RWPE1 (cell line): ENCODE measurements around the gene ZNF837.
A peak's percentile ranks its signal among the peaks of the same experiment; 100 is the strongest.
"Not testable (repeated sequence)": the region's sequence is repeated elsewhere in the genome, so short reads cannot be mapped to it uniquely, and the experiment has no call there.

Experiments used
- CTCF ChIA-PET: fragments of 350-600 bp; sonication (Branson Sonifier 250); formaldehyde crosslinking; extraction: SDS; loops from one replicate; lab custom pipeline; 2021; lab: Yijun Ruan, JAX
- POLR2A ChIA-PET: fragments of 400-600 bp; formaldehyde crosslinking; extraction: SDS; loops from one replicate; lab custom pipeline; 2020; ENCODE audit warnings: antibody characterized with exemption; ENCODE audit not compliant: low non-redundant PET; lab: Yijun Ruan, JAX
- DNase-seq: peaks from one replicate; pipeline ENCODE4 v3.0.0; 2012; ENCODE audit warnings: low spot score
- H3K27ac ChIP-seq: fragments of 450-650 bp; 2 replicates; pipeline ENCODE4 v1.5.1; 2017
- TF ChIP-seq, protein P1 (sequence below): fragments of 450-650 bp; conservative IDR thresholded peaks from 2 replicates; pipeline ENCODE4 v1.5.1; 2017; ENCODE audit warnings: low read depth, mild to moderate bottlenecking

ZNF837 gene

GRCh38 chr19:58385313-58385890, 4.6 kb upstream of the ZNF837 start:
- TF ChIP-seq, protein P1, sequence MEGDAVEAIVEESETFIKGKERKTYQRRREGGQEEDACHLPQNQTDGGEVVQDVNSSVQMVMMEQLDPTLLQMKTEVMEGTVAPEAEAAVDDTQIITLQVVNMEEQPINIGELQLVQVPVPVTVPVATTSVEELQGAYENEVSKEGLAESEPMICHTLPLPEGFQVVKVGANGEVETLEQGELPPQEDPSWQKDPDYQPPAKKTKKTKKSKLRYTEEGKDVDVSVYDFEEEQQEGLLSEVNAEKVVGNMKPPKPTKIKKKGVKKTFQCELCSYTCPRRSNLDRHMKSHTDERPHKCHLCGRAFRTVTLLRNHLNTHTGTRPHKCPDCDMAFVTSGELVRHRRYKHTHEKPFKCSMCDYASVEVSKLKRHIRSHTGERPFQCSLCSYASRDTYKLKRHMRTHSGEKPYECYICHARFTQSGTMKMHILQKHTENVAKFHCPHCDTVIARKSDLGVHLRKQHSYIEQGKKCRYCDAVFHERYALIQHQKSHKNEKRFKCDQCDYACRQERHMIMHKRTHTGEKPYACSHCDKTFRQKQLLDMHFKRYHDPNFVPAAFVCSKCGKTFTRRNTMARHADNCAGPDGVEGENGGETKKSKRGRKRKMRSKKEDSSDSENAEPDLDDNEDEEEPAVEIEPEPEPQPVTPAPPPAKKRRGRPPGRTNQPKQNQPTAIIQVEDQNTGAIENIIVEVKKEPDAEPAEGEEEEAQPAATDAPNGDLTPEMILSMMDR = no peak
- ChIA-PET CTCF (no interaction called here), POLR2A (no interaction called here)
- peak overlapping the region; percentile 98 for H3K27ac ChIP-seq
- no peak for DNase-seq

- no peak for DNase-seq
- ChIA-PET POLR2A (no interaction called here), CTCF (no interaction called here)
- peak overlapping the region; percentile 98 for H3K27ac ChIP-seq
- TF ChIP-seq, protein P1 = no peak
Observed at GRCh38 chr19:58382997-58383603, 2.3 kb upstream of the ZNF837 start.

DNA sequence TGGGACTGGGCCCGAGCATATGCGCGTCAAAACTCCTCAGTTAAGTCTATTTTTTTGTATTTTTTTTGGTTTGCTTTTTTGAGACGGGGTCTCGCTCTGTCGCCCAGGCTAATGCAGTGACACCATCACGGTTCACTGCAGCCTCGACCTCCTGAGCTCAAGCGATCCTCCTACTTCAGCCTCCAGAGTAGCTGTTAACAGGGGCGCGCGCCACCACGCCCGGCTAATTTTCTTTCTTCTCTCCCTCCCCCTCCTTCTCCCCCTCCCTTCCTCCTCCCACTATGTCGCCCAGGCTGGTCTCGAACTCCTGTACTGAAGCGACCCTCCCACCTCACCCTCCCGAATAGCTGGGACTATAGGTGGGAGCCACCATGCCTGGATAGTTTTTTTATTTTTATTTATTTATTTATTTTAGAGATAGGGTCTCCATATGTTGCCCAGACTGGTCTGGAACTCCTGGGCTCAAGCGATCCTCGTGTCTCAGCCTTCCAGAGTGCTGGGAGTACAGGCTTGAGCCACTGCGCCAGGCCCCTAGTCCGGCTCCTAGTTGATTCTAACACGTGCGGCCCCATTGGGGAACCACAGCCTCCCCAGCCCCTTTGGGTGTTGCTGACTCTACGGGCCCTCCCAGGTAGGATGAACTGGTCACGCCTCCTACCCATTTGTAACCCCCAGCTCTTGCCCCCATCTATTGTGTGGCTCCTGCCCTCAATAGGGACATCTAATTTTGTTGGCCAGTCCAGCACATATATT, 806 bp upstream of the ZNF837 start:
- TF ChIP-seq, protein P1 = no peak
- H3K27ac ChIP-seq = peak overlapping the region; percentile 98
- ChIA-PET CTCF (no interaction called here), POLR2A (interaction anchor here (0.8 to 1.1 kb wide), 2 partner anchors 14 to 19 kb away, joined by 4 to 7 read pairs; partner anchors contain the start of genes RNF225 and ZNF497)
- no peak for DNase-seq

DNA sequence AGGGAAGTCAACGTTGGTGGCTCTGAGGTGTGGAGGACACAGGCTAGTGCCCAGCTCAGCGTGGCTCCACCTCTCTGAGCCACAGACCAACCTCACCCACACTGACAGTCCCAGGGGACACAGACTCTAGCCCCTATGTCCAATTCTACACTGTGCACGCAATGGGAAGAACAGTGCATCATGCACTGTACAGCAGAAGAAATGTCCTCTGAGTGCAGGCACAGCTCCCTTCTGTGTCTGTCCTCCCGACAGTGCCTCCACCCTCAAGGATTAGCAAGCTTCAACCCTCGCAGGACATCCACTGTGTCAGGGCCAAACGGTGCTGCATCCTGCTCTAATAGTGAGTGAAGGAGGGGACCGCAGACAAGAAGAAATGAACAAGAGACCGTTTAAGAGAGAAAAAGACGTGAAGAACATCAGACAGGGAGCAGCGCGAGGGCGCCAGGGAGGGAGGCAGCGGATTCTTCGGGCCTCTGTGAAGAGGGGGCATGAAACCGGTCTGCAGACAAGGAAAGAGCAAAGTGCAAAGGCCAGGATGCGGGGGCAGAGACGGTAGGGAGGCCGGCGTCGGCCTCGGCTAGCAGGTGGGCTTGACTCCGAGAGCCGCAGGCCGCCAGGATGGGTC, 681 bp downstream of the ZNF837 start:
- peak overlapping the region; percentile 98 for H3K27ac ChIP-seq
- CTCF ChIA-PET = no interaction called here
- no peak for DNase-seq
- TF ChIP-seq, protein P1 = no peak
- POLR2A ChIA-PET = interaction anchor here (0.6 to 0.8 kb wide), 3 partner anchors 15 to 194 kb away, joined by 3 to 7 read pairs (median 3); no protein-coding TSS in a partner anchor

DNA sequence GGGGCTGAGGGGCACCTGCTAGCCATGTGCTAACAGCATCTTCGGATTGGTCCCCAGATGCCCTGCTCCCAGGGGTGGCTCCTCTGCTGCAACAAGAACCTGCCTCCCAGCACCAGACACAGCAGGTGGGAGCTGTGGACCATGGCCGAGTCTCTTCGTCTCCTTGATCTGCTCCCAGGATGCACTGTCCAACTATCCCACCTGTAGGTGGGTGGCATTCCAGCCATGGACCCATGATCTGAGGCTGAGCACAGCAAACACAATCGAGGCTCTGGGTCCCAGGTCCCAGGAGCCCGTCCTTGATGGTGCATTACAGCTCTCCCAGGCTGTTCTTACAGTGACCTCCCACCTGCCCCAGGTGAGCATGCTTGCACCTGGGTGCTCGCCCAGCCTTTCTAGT, 1.6 kb downstream of the ZNF837 start:
- peak overlapping the region; percentile 98; the same call in 1 of the 2 replicates for H3K27ac ChIP-seq
- no peak for DNase-seq
- TF ChIP-seq, protein P1 = no peak
- CTCF ChIA-PET = no interaction called here
- POLR2A ChIA-PET = interaction anchor here (0.6 to 0.8 kb wide), 2 partner anchors 14 to 146 kb away, joined by 3 read pairs; no protein-coding TSS in a partner anchor

- H3K27ac ChIP-seq, DNase-seq, CTCF ChIA-PET: not testable (repeated sequence)
- POLR2A ChIA-PET = interaction anchor here (0.6 to 0.7 kb wide), 2 partner anchors 52 to 157 kb away, joined by 3 to 5 read pairs; no protein-coding TSS in a partner anchor
Observed at GRCh38 chr19:58376724-58377123, 4.1 kb downstream of the ZNF837 start.
